ENCODE measurements around the gene EIF2AK3.
"Not testable (repeated sequence)": the region's sequence is repeated elsewhere in the genome, so short reads cannot be mapped to it uniquely, and the experiment has no call there.

The EIF2AK3 gene

DNA sequence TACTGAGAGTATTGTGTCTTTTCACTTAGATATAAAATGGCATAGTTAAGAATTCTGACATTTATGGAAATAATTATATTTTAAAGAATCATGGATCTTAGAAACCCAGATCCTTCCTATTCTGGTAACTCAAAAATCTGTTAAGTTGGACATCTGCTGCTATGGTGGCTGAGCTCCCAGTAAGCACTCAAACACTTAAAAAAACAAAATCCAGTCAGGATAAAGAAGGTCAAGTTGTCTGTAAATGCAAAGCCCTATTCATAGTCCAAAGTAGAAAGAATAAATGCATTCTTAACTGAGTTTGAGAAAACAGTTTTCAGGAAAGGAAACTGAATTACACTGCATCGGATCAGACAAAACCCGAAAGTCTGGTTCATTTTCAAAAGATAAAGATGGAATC is 35.6 kb downstream of the EIF2AK3 start:
- no peak for DNase-seq

DNA sequence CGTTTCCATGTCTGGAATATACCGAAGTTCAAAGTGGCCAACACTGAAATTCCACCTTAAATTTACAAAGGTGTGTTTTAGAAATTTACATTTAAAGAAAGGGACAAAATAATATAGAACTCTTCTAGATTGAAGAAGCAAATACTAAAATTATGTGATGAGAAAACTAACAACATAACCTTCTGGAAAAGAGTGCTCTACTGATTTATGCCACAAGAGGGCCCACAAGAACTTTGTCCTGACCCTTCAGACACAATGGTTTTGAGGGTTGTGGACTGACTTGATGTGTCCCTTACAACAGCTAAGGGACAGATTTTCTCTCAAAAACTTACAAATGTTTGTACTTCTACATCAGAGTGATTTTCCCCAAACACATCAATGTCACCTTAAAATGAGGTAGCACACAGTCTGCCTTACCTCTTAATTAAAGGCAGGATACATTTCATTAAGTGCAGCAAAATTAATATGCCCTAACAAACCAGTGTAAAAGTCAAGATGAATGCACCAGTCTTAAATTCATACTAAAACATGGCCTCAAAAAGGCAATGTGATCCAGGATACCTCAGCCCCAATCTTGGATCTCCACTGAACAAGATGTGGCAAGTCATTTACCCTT is 36.2 kb downstream of the EIF2AK3 start:
- peak; percentile 50 for DNase-seq

DNA sequence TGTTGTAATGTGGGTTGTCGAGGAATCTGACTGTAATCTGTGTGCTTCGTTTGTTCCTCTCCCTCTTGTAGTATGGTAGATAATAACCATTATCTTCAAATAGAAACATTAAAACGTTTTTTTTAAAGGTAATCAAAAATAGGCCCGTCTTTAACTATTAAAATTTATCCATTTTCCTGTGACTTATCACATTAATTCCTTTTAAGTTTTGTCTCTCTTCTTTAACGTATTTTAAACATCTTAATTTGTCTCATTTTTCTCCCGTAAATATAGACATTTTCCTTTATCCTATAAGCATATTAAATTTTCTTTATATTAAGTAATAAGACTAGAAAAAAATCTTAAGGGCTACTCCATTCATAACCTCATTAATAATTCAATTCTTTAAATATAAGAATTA is 41.3 kb downstream of the EIF2AK3 start:
- DNase-seq, result no peak

DNA sequence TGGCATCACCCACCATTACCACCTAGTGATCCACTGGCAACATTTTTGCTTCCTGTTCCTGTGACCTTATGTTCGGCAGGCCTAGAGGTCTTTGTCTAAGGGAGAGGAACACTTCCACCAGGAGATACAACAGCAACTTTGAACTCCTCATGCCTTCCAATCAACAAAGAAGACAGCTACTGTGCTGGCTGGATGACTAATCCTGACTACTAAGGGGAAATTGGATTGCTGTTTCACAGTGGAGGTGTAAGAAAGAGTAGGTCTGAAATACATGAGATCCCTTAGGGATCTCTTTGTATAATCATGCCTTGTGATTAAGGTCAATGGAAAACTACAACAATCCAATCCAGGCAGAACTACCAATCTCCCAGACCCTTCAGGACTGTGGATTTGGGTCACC is 45.2 kb downstream of the EIF2AK3 start:
- no peak for DNase-seq

DNA sequence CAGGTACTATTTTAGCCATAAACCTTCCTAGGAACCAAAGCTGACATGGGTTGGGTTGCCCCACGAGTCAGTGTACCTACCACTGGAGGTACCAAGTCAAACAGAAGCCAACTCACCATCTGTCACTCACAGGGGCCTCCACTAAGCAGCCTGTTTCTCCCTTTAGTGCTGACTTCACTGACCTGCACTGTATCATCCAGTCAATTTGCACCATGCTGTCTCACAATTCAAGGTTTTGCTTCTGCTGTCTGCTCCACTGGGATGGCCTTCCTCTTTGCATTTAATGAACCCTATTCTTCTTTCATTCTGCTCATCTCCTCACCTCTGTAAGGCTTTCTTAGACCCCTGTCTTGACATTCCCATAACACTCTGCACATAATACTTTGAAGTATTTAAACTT is 47.2 kb downstream of the EIF2AK3 start:
- DNase-seq, result no peak

DNA sequence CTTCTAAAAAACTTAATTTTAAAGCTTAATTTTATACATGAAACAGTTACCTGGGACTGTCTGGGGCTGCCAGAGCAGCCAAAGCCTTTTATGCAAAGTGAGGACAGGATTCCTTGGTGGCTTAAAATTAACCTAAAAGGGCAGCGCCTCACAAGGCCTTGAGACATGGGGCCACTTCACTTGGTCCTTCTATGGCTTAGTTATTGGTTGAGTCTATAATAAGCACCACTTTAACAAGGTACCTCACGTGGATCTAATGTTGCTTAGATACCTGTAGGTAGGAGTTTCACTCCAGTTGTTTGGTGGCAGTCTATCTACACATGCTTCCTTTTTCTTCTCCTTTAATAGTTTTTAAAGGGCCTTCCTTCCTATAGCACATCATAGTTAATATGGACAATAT is 51.6 kb downstream of the EIF2AK3 start:
- no peak for DNase-seq

DNA sequence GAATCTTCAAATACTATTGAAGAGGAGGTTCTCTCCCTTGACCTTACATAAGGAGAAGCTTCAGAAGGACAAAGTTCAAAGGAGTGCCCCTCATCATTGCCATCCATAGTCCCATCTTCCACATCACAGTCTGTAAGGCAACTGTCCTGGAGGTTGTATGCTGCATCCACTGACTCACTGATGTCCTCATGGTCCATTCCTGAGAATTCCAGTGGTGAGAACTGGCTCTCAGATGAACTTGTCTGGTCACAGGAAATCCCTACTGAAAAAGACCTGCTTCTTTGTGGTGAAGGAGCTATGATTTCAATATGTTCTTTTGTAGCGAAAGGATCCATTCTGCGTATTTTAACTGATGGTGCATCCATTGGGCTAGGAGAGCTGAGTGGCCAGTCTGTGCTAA is 52.2 kb downstream of the EIF2AK3 start:
- DNase-seq, result peak; percentile 2

DNA sequence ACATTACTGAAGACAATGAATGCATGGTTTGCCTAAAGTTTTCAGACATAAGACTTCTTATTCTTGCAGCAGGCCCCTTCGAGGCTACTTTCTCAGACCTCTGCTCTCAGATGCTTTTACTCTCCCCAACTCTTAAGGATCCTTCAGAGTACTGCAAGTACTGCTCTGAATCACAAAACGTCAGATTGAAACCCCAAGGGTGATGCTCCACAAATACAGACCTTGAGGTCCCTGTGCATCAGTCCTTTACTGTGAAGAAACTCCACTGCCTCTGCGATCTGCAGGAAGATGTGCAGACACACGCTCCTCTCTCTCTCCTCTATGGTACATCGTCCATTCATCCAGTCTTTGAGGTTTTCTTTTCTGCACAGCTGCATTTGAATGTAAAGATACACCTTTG is 52.8 kb downstream of the EIF2AK3 start:
- no peak for DNase-seq

DNA sequence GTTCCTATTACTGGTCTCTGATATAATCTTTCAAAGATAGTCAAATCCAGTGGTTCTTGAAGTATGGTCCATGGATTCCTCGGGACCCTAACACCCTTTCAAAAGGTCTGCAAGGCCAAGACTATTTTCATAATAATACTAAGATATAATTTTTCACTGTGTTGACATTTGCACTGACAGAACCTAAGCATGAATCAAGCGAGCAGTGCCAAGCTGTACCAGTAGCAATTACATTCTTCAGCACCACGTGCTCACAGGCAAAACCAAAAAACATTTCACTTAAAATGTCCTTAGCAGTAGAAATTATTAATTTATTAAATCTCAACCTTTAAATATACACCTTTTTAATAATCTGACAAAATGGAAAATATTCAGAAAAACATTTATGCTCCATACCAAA is 59.1 kb downstream of the EIF2AK3 start:
- DNase-seq, result no peak

DNA sequence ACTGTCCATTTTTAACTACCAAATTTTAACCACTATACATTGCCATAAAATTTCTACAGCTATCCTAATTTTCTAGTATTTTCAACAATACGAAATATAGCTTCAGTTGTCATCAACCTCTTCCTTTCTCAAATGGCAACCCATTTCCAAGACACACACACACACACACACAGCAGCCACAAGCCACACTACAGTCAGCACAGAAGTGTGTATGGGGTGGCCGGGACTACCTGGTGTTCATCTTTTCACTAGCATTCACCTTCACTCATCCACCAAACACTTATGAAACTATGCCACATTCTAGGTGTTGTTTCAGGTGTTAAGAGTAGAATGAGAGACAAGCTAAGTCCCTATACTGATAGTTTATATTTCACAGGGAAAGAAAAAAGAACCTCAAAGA is 62.9 kb downstream of the EIF2AK3 start:
- DNase-seq, result no peak

DNA sequence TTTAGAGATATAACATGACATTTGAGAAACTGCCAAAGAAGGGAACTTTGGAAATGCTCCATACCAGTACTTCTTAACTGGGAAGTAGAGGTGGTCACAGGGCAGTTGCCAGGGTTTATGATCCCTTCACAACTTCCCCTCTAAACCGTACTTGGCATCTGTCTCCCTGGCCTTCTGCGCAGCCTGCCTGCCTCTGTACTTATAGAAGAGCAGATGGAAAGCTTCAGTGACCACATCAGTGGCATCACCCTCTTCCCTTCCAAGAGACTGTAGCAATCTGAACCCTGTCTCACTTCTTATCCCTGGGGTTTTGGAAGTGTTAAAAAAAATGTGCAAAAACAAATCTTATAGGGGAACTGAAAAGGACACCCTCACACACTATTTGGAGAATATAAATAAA is 64.1 kb downstream of the EIF2AK3 start:
- no peak for DNase-seq

DNA sequence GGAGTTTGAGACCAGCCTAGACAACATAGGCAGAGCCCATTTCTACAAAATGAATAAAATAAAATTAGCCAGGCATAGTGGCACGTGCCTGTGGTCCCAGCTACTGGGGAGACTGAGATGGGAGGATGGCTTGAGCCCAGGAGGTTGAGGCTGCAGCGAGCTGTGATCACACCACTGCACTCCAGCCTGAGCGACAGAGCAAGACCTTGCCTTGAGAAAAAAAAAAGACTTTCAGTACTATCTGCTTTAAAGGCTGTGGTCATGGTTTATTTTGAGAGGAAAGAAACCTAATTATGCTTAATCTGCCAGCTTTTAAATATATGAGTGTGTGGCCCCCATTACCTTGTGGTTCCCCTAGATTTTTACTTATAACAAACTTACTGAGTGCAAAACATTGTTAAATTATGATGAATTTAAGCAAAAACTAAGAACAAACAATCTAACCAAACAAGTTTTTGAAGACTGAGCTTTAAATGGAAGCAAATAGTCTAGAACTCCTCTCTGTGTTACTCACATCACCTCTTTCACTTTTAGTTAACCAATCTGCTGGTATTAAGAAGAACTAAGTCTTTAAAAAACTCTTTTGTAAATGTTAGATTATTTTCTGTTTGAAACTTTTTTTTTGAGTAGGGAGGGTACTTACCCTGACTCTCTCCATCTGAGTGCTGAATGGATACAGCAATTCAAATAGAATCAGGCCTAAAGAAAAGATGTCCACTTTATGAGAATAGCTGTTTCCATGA is 65.4 kb downstream of the EIF2AK3 start:
- no peak for DNase-seq

DNA sequence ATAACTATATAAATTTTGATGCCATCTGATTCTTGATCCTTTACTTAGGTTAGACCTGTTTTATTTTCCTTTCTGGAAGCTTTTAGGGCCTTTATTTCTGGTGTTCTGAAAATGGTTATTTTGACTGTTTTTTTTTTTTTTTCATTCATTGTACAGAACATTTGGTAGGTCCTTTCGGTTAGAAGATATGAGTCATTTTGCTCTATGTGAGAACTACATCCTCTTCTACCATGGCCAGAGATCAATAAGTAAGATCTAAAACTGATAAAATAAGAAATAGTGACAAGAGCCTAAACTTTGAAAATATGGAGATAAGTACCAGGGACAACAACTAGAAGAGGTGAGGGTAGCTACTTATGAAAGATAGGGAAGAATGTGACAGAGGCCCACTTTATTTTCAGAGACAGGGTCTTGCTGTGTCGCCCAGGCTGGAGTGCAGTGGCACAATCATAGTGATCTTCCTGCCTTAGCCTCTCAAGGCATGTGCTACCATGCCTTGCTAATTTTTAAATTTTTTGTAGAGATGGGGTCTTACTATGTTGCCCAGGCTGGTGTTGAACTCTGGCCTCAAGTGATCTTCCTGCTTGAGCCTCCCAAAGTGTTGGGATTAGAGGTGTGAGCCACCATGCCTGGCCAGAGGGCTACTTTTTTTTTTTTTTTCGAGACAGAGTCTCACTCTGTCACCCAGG is 66.5 kb downstream of the EIF2AK3 start:
- no peak for DNase-seq

DNA sequence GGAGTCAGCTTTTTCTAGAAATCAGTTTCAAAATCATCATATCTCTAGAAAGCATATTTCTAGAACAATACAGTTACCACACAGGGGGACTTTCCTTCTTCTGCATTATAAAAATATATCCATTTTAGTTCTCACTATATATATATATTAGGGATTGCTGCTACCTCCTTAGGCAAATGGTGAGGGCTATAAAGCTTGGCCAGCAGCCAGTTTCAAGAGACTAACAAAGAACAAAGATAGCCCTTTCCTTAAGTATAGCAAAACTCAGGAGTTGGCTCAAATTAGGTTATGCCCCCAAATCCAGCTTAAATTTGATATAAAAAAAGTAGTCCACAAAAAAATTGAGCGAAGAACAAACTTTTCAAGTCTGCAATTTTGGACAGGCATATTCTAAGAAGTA is 70.0 kb downstream of the EIF2AK3 start:
- no peak for DNase-seq

DNA sequence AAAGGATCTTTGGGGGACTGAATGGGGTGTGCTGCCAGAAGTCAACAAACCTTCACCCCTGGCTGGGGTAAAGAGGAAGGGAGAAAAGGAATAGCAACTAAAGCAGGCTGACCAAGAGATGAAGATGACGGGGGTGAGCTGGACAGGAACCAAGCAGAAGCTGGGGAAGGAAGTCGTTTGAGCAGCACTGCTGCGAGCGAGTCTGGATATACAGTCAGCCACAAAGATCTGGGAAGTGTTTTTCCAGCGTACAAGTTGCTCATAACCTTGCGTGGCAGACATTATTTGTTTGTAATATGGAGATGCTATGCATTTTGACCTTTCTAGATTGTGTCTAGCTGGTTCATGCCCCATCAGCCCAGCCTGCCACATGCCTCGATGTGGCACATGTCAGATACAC is 71.2 kb downstream of the EIF2AK3 start:
- DNase-seq, result no peak

DNA sequence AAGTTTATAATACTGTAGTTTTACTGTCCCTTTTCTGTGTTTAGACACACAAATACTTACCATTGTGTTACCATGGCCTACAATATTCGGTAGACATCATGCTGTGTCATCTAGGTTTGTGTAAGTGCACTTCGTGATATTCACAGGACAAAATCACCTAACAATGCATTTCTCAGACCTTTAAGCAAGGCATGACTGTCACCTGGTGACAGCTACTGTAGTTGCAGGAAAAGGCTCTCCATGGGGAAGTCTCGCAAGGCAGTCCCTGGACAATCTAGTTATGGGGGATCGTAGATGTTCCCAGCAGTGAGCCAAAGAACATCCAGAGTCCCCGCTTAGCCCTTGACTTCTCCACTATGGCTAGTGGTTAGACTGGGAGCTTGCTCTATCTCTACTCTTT is 73.1 kb downstream of the EIF2AK3 start:
- DNase-seq, result no peak

DNA sequence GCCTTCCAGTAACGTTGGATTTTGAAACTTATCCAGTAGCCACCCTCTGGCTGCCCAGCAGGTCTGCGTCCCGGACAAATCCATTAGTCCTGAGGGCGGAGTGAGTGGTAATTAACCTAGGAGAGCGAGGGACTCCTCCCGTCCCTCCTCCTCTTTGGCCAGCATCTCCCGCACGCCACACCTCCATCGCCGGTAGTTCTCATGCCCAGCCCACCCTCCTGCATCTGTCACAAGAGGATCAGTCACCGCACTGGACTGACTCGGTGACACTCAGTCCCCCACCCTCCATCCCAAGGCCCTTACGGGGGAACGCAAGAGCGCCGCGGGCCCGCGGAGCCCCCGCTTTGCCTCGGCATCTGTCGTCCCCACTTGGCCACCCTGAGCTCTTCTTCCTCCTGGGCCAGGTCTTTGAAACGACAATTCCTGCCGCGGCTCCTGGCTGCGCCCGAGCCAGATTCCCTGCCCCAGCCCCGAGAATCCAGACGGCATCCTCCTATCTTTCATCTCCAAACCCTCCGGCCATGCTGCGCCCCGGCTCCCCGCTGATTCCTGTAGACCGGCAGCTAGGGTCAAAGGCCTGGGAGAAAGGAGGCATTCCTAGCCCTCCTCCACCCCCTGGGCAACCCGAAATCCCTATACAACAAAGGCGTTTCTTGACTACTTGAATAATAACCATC is 77.5 kb downstream of the EIF2AK3 start:
- DNase-seq, result no peak

DNA sequence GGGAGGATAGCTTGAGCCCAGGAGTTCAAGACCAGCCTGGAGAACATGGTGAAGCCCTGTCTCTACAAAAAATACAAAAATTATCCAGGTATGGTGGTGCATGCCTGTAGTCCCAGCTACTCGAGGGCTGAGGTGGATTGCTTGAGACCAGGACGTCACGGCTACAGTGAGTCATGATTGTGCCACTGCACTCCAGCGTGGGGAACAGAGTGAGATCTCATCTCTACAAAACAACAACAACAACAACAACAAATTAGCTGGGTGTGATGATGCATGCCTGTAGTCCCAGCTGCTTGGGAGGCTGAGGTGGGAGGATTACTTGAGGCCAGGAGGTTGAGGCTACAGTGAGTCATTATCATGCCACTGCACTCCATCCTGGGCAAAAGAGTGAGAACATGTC is 81.0 kb downstream of the EIF2AK3 start:
- not testable (repeated sequence) for DNase-seq

DNA sequence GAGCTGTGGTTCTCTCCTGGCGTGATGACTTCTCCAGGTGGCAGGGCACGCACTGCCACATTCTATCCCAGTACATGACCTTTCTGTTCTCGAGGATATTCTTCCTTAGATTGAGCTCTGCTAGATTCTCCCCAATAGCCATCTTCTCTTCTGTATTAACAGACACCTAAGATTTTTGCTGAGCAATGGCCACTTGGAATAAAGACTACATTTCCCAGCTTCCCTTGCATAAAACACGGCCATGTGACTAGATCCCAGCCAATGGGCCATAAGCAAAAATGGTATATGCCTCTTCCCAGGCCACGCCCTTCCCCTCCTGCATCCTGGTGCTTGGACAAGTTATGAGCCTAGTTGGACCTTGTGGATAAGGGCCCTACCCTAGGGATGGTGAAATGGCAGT is 82.1 kb downstream of the EIF2AK3 start:
- no peak for DNase-seq

DNA sequence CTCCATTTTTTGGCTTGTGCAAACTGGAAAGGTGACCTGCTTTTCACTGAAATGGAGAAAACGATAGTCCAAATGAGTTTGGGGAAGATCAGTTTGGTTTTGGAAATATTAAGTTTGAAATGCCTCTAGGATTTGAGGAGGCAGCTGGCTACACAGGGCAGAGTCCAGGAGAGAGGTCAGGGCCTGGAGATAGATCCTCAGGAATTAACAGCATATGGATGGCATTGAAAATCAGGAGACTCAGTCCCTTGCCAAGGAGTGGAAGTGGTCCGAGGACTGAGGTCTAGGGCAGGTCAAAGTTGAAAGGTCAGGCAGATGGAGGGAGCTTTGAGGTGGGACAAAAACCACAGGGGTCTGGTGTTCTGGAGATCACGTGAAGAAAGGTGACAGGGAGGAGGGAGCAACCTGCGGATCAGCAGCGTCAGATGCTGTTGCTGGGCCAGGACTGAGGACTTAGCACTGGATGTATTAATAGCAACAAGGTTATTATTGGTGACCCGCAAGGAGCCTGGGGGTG is 83.7 kb downstream of the EIF2AK3 start:
- DNase-seq, result no peak

DNA sequence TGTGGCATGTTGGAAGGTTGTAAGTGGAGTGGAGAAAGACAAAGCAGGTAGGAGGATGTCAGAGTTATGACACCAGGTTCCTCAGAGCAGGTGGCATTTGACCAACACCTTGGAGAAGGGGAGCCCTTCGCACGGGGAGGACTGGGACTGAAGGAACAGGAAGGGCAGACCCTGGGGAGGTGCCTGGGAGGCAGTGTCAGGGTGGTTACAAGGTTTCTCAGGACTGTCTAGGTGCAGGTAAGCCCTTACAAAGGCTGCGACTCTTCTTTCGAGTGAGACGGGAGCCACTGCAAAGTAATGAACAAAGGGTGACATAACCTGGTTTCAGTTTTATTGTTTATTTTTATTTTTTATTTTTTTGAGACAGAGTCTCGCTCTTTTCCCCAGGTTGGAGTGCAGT is 84.6 kb downstream of the EIF2AK3 start:
- no peak for DNase-seq

DNA sequence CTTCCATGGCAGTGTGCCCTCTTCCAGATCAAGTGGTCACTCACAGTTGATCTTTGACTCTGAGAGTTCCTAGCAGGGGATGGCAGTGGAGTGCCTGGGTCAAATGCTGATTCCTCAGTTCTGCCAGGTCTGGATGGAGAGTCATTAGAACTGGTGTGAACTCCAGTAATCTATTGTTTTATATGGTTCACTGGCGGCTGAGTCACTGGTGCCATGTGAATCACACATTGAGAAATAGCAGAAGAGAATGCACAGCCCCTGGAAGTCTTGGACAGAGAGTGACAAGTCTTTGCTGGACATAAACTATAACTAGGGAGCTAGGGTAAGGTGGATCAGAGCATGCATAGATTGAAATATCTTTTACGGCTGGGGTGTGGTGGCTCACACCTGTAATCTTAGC is 86.9 kb downstream of the EIF2AK3 start:
- DNase-seq, result no peak

DNA sequence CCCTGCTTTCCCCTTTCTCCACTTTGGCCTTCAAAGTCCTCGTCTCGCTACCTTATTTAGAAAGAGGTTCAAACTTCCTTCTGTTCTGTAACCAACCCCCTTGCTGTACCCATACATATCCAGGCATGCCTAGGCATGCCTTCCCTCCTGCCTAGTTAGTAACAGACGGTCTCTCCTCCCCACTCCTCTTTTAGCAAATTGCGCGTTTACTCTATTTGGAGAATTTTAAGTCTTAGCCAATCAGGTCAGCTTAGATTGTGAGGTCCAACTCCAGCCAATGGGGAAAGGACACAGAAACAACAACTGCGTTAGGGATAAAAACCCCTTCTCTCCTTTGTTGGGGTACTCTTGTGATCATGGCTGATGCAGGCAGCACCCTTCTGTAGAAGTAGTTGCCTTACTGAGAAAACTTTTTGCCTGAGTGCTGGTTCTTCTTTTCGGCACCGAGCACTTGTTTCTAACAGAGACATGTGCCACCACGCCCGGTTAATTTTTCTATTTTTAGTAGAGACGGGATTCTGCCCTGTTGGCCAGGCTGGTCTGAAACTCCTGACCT is 88.8 kb downstream of the EIF2AK3 start:
- DNase-seq, result no peak

All from fibroblast of skin of right quadriceps (primary cell).